Gastrocnemius medialis (tissue), 4 donors: ENCODE results near the gene APBB3. TPM values are rescaled to one million over a fixed set of nuclear protein-coding genes. Genes with fewer than 3 reads are reported as not detected.
A peak's percentile ranks its signal among the peaks of the same experiment; 100 is the strongest.

Experiments
- ATAC-seq, 2 donors: fragments of 150-250 bp; one replicate each; pipeline ENCODE4 v1.9.1; 2016
- DNase-seq, 2 donors: peaks; one replicate each; pipeline ENCODE4 v3.0.0-alpha.2; 2019
- H3K27ac ChIP-seq, 4 donors: fragments of 200-600 bp; sonication (generic); 1 replicate in 1 of 4; 2 replicates in 3 of 4; pipeline ENCODE4 v1.5.1; 2016 to 2018; ENCODE audit warnings: mild to moderate bottlenecking in 2 of 4, moderate library complexity in 1 of 4
- H3K27me3 ChIP-seq, 3 donors: fragments of 200-600 bp; sonication (generic) in 2 of 3; 1 replicate in 1 of 3; 2 replicates in 2 of 3; pipeline versions ENCODE4 v1.5.1 to v1.6.0; 2016 to 2019; ENCODE audit warnings: mild to moderate bottlenecking in 1 of 3, moderate library complexity in 1 of 3
- H3K36me3 ChIP-seq, 2 donors: fragments of 200-600 bp; sonication (generic) in 1 of 2; one replicate each; pipeline ENCODE4 v1.5.1; 2017 to 2018
- H3K4me1 ChIP-seq, 2 donors: fragments of 200-600 bp; sonication (generic) in 1 of 2; one replicate each; pipeline ENCODE4 v1.5.1; 2016 to 2017; ENCODE audit warnings: mild to moderate bottlenecking in 2 of 2
- H3K4me3 ChIP-seq, 4 donors: fragments of 200-600 bp; sonication (generic) in 3 of 4; 1 replicate in 1 of 4; 2 replicates in 3 of 4; pipeline ENCODE4 v1.5.1; 2016 to 2019; ENCODE audit warnings: mild to moderate bottlenecking in 2 of 4
- H3K9me3 ChIP-seq, 3 donors: fragments of 200-600 bp; sonication (generic) in 2 of 3; 1 replicate in 1 of 3; 2 replicates in 2 of 3; pipeline ENCODE4 v1.5.1; 2016 to 2019
- CTCF ChIP-seq, 5 experiments: fragments of 450-650 bp in 3 of 5; fragments of 200-600 bp in 2 of 5; sonication (generic) in 2 of 5; IDR thresholded peaks in 4 of 5; conservative IDR thresholded peaks in 1 of 5; 1 replicate in 4 of 5; 2 replicates in 1 of 5; pipeline ENCODE4 v1.5.1; 2016 to 2019; ENCODE audit warnings: antibody characterized with exemption in 5 of 5, mild to moderate bottlenecking in 3 of 5, moderate library complexity in 3 of 5
- POLR2A ChIP-seq, 2 donors: fragments of 450-650 bp; IDR thresholded peaks; one replicate each; pipeline ENCODE4 v1.6.1; 2017; ENCODE audit warnings: antibody characterized with exemption in 2 of 2, mild to moderate bottlenecking in 2 of 2, moderate library complexity in 2 of 2
- in situ Hi-C, 4 donors: fragments of 200-750 bp; cut with MboI; loops; one replicate each; pipeline versions ENCODE4 v1.15.0 to v1.8.0; 2017; ENCODE audit warnings: low sequenced_read_pairs in 4 of 4
- intact Hi-C: fragments of 100-400 bp; cut with DNase I; formaldehyde crosslinking; loops from one replicate; pipeline ENCODE4 v1.15.1; 2023; ENCODE audit warnings: low total_unique reads
- total RNA-seq, 4 donors: library from RNA; depleted of rRNA; stranded (reverse); fragments of >200 nt; gene quantifications; one replicate each; pipeline versions ENCODE4 v1.1.0 to v1.2.3, GENCODE V29; 2016

Gene APBB3
- total RNA-seq, 4 donors from 2014 or later, result 4.1 to 12.5 (median 9.0) TPM

GRCh38 chr5:140545606-140546005 is 18.8 kb downstream of the APBB3 start:
- H3K36me3 ChIP-seq, result peaks cover 0 to 39% of the 10 kb centered on the region in 2 donors
- no peaks in the 10 kb centered on the region for H3K27me3 ChIP-seq
- H3K4me1 ChIP-seq, result peaks cover 37 to 45% of the 10 kb centered on the region in 2 donors
- DNase-seq, result no peak
- in situ Hi-C loops, result loop anchor here in 2 of 4 donors (10.0 kb wide), 1 partner anchor 99 kb away; the partner anchor contains the start of genes IK (in 2 of the 2) and NDUFA2 (in 2 of the 2)
- intact Hi-C loops, result loop anchor here (2.0 to 5.0 kb wide), 3 partner anchors 93 to 157 kb away; partner anchors contain the start of genes ANKHD1, TMCO6 and ZMAT2
- TF ChIP-seq CTCF (IDR thresholded peaks at IDR 0.05 in 4 of 5, conservative IDR thresholded peaks at IDR 0.05 in 1 of 5), result no peak
- no peak for TF ChIP-seq POLR2A (IDR thresholded peaks at IDR 0.05)
- H3K4me3 ChIP-seq, result no peak overlapping the region
- no peak for ATAC-seq
- H3K9me3 ChIP-seq, result no peaks in the 10 kb centered on the region
- peak overlapping the region in 3 of 4 donors; percentile 92 to 100 (median 99) for H3K27ac ChIP-seq

- ATAC-seq (no peak), DNase-seq (no peak)
- no peak for TF ChIP-seq CTCF (IDR thresholded peaks at IDR 0.05 in 4 of 5, conservative IDR thresholded peaks at IDR 0.05 in 1 of 5)
- no peak for TF ChIP-seq POLR2A (IDR thresholded peaks at IDR 0.05)
- Histone ChIP-seq H3K9me3 (no peaks in the 10 kb centered on the region), H3K4me3 (no peak overlapping the region), H3K36me3 (peaks cover 0 to 39% of the 10 kb centered on the region in 2 donors), H3K27me3 (no peaks in the 10 kb centered on the region), H3K4me1 (peaks cover 31 to 38% of the 10 kb centered on the region in 2 donors), H3K27ac (no peak overlapping the region)
- in situ Hi-C loops (loop anchor here in 2 of 4 donors (10.0 kb wide), 1 partner anchor 100 kb away; the partner anchor contains the start of genes IK (in 2 of the 2) and NDUFA2 (in 2 of the 2)), intact Hi-C loops (loop anchor here (5.0 kb wide), 1 partner anchor 157 kb away; the partner anchor contains the start of gene ZMAT2)
Observed at GRCh38 chr5:140544986-140545385, 19.4 kb downstream of the APBB3 start.

- Histone ChIP-seq H3K27me3 (no peaks in the 10 kb centered on the region), H3K9me3 (no peaks in the 10 kb centered on the region), H3K4me3 (no peak overlapping the region), H3K27ac (no peak overlapping the region), H3K36me3 (peaks cover 7 to 55% of the 10 kb centered on the region in 2 donors), H3K4me1 (peaks cover 13 to 18% of the 10 kb centered on the region in 2 donors)
- TF ChIP-seq POLR2A (IDR thresholded peaks at IDR 0.05) (no peak), CTCF (IDR thresholded peaks at IDR 0.05 in 4 of 5, conservative IDR thresholded peaks at IDR 0.05 in 1 of 5) (no peak)
- in situ Hi-C loops, result loop anchor here in 2 of 4 donors (10.0 kb wide), 1 partner anchor 102 kb away; the partner anchor contains the start of genes IK (in 2 of the 2) and NDUFA2 (in 2 of the 2)
- intact Hi-C loops, result loop anchor here (2.0 kb wide), 1 partner anchor 46 kb away; no protein-coding TSS in a partner anchor
- ATAC-seq, result no peak
- DNase-seq, result no peak
Observed at GRCh38 chr5:140542972-140543371, 21.4 kb downstream of the APBB3 start.

GRCh38 chr5:140540227-140540626 is 24.2 kb downstream of the APBB3 start:
- DNase-seq, result no peak
- Histone ChIP-seq H3K27me3 (no peaks in the 10 kb centered on the region), H3K4me1 (no peaks in the 10 kb centered on the region), H3K36me3 (peaks cover 9 to 70% of the 10 kb centered on the region in 2 donors), H3K9me3 (no peaks in the 10 kb centered on the region), H3K27ac (no peak overlapping the region), H3K4me3 (no peak overlapping the region)
- no peak for ATAC-seq
- intact Hi-C loops (no loop called here), in situ Hi-C loops (loop anchor here in 2 of 4 donors (10.0 kb wide), 1 partner anchor 105 kb away; the partner anchor contains the start of genes IK (in 2 of the 2) and NDUFA2 (in 2 of the 2))
- TF ChIP-seq CTCF (IDR thresholded peaks at IDR 0.05 in 4 of 5, conservative IDR thresholded peaks at IDR 0.05 in 1 of 5) (no peak), POLR2A (IDR thresholded peaks at IDR 0.05) (no peak)
